Ovary (tissue), 3 donors: ENCODE data around the gene TTC38.

Experiments
- POLR2A ChIP-seq: fragments of 450-650 bp; IDR thresholded peaks from one replicate; pipeline ENCODE4 v1.6.1; 2017; ENCODE audit warnings: antibody characterized with exemption, mild to moderate bottlenecking, moderate library complexity
- TF ChIP-seq, protein P1 (sequence below), 3 donors: fragments of 450-650 bp in 2 of 3; fragments of 200-600 bp in 1 of 3; IDR thresholded peaks; one replicate each; pipeline versions ENCODE4 v1.5.1 to v1.8.0; 2016 to 2022; ENCODE audit warnings: antibody characterized with exemption in 3 of 3, mild to moderate bottlenecking in 1 of 3
- donor health status: DM: no; HTN: no; CAD: no.

DNA sequence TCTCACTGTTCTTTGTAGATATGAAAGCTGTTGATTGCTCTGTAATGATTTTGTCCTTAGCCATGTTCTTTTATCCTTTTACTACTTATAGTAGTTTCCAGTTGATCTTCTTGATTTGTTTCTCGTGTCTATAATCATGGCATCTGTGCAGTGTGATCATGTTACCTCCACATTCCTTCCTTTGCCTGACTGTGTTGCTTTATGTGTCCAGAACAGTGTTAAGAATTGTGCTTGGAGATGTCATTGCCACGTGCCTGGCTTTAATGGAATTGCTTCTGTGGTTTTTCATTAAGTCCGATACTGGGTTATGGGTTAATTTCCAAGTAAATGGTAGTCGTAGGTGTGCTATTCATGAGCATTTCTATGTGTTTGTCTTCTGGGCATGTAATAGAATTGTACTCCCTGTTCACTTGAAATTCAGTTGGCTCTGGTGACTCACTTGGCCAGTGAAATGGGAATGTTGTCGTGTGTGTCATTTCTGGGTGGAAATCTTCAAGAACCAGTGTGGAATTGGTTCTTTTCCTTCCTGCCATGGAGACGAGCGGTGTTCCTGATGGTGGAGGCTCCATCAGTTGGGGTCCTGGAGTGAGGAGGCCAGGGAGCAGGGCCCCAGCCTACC lies 35.6 kb downstream of the TTC38 start:
- TF ChIP-seq, protein P1, sequence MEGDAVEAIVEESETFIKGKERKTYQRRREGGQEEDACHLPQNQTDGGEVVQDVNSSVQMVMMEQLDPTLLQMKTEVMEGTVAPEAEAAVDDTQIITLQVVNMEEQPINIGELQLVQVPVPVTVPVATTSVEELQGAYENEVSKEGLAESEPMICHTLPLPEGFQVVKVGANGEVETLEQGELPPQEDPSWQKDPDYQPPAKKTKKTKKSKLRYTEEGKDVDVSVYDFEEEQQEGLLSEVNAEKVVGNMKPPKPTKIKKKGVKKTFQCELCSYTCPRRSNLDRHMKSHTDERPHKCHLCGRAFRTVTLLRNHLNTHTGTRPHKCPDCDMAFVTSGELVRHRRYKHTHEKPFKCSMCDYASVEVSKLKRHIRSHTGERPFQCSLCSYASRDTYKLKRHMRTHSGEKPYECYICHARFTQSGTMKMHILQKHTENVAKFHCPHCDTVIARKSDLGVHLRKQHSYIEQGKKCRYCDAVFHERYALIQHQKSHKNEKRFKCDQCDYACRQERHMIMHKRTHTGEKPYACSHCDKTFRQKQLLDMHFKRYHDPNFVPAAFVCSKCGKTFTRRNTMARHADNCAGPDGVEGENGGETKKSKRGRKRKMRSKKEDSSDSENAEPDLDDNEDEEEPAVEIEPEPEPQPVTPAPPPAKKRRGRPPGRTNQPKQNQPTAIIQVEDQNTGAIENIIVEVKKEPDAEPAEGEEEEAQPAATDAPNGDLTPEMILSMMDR (IDR thresholded peaks at IDR 0.05) = no peak
- no peak for TF ChIP-seq POLR2A
